H9 (cell line): ENCODE data around the gene ASS1. TPM values are rescaled to one million over a fixed set of nuclear protein-coding genes. Genes with fewer than 3 reads are reported as not detected.

Source experiments
- DNase-seq: peaks from one replicate; pipeline ENCODE4 v3.0.0-alpha.2; 2017
- H2AFZ ChIP-seq: one replicate; pipeline ENCODE4 v1.6.1; 2013; ENCODE audit warnings: mild to moderate bottlenecking, low read length, control low read depth, moderate library complexity
- H2AK5ac ChIP-seq: 2 replicates; pipeline ENCODE4 v1.6.1; 2013; ENCODE audit warnings: low read length, control low read depth, mixed read lengths; ENCODE audit not compliant: insufficient read length
- H2BK120ac ChIP-seq: one replicate; pipeline ENCODE4 v1.6.1; 2013; ENCODE audit warnings: low read depth, mild to moderate bottlenecking, low read length, control low read depth, inconsistent platforms; ENCODE audit not compliant: poor library complexity, severe bottlenecking
- H2BK12ac ChIP-seq: 2 replicates; pipeline ENCODE4 v1.6.1; 2013; ENCODE audit warnings: low read length, control low read depth, mixed read lengths, low read depth; ENCODE audit not compliant: insufficient read length
- H2BK15ac ChIP-seq: 2 replicates; pipeline ENCODE4 v1.6.1; 2013; ENCODE audit warnings: low read depth, low read length, control low read depth
- H2BK20ac ChIP-seq: one replicate; pipeline ENCODE4 v1.6.1; 2013; ENCODE audit warnings: low read depth, mild to moderate bottlenecking, low read length, control low read depth, inconsistent platforms; ENCODE audit not compliant: poor library complexity, severe bottlenecking
- H2BK5ac ChIP-seq: 2 replicates; pipeline ENCODE4 v1.6.1; 2013; ENCODE audit warnings: low read length, control low read depth, mixed read lengths; ENCODE audit not compliant: insufficient read length
- H3K14ac ChIP-seq: 2 replicates; pipeline ENCODE4 v1.6.1; 2013; ENCODE audit warnings: low read length, control low read depth; ENCODE audit not compliant: insufficient read depth
- H3K18ac ChIP-seq: 2 replicates; pipeline ENCODE4 v1.6.1; 2013; ENCODE audit warnings: low read depth, mild to moderate bottlenecking, mixed read lengths, low read length, control low read depth; ENCODE audit not compliant: insufficient read length
- H3K23ac ChIP-seq: 2 replicates; pipeline ENCODE4 v1.6.1; 2013; ENCODE audit warnings: low read length, control low read depth, mixed read lengths, low read depth; ENCODE audit not compliant: insufficient read length
- H3K23me2 ChIP-seq: 2 replicates; pipeline ENCODE4 v1.6.1; 2013; ENCODE audit warnings: low read depth, mild to moderate bottlenecking, mixed read lengths, low read length, control low read depth; ENCODE audit not compliant: insufficient read length, poor library complexity, severe bottlenecking
- H3K27ac ChIP-seq: 2 replicates; pipeline ENCODE4 v1.5.1; 2013; ENCODE audit warnings: low read length, control low read depth, mixed read lengths, low read depth; ENCODE audit not compliant: insufficient read length
- H3K27me3 ChIP-seq: 2 replicates; pipeline ENCODE4 v1.6.1; 2013; ENCODE audit warnings: low read length, control low read depth, inconsistent platforms; ENCODE audit not compliant: insufficient read depth
- H3K4ac ChIP-seq: 2 replicates; pipeline ENCODE4 v1.6.1; 2013; ENCODE audit warnings: low read depth, mild to moderate bottlenecking, control low read depth, inconsistent platforms, low read length, moderate library complexity
- H3K4me1 ChIP-seq: 2 replicates; pipeline ENCODE4 v1.6.1; 2013; ENCODE audit warnings: low read length, control low read depth, inconsistent platforms; ENCODE audit not compliant: insufficient read depth
- H3K4me2 ChIP-seq: 2 replicates; pipeline ENCODE4 v1.6.1; 2013; ENCODE audit warnings: low read length, control low read depth, mixed read lengths; ENCODE audit not compliant: insufficient read length, insufficient read depth
- H3K56ac ChIP-seq: 2 replicates; pipeline ENCODE4 v1.6.1; 2013; ENCODE audit warnings: low read depth, mild to moderate bottlenecking, mixed read lengths, low read length, control low read depth; ENCODE audit not compliant: insufficient read length
- H3K79me1 ChIP-seq: 2 replicates; pipeline ENCODE4 v1.6.1; 2013; ENCODE audit warnings: low read depth, mild to moderate bottlenecking, moderate library complexity, low read length, control low read depth, inconsistent platforms; ENCODE audit not compliant: insufficient read depth, poor library complexity, severe bottlenecking
- H3K79me2 ChIP-seq: 2 replicates; pipeline ENCODE4 v1.6.1; 2013; ENCODE audit warnings: low read length, control low read depth, inconsistent platforms; ENCODE audit not compliant: insufficient read depth
- H3K9ac ChIP-seq: 2 replicates; pipeline ENCODE4 v1.6.1; 2013; ENCODE audit warnings: low read length, control low read depth, mixed read lengths; ENCODE audit not compliant: insufficient read length; ENCODE audit errors: extremely low read depth
- H3K9me3 ChIP-seq: one replicate; pipeline ENCODE4 v1.6.1; 2013; ENCODE audit warnings: low read depth, low read length, inconsistent platforms; ENCODE audit not compliant: control insufficient read depth
- H3T11ph ChIP-seq: one replicate; pipeline ENCODE4 v1.6.1; 2013; ENCODE audit warnings: mild to moderate bottlenecking, low read length, control low read depth, inconsistent platforms
- H4K20me1 ChIP-seq: one replicate; pipeline ENCODE4 v1.6.1; 2013; ENCODE audit not compliant: control insufficient read depth, insufficient read length, insufficient read depth
- H4K5ac ChIP-seq: 2 replicates; pipeline ENCODE4 v1.6.1; 2013; ENCODE audit warnings: low read depth, mild to moderate bottlenecking, mixed read lengths, low read length, control low read depth; ENCODE audit not compliant: insufficient read length
- H4K8ac ChIP-seq: replicated peaks from 2 replicates; pipeline ENCODE4 v1.6.1; 2013; ENCODE audit warnings: low read length, control low read depth, mixed read lengths, low read depth; ENCODE audit not compliant: insufficient read length
- H4K91ac ChIP-seq: 2 replicates; pipeline ENCODE4 v1.6.1; 2013; ENCODE audit warnings: low read depth, mild to moderate bottlenecking, moderate library complexity, mixed read lengths, low read length, control low read depth; ENCODE audit not compliant: insufficient read length
- H3K27ac Mint-ChIP-seq, 3 experiments: 2 replicates in 2 of 3; 3 replicates in 1 of 3; pipeline ENCODE4 v1.8.0; 2020 to 2021; ENCODE audit warnings: mixed read lengths in 3 of 3, mild to moderate bottlenecking in 1 of 3, moderate library complexity in 1 of 3
- H3K27me3 Mint-ChIP-seq: 2 replicates; pipeline ENCODE4 v1.8.0; 2021; ENCODE audit warnings: low read depth, mild to moderate bottlenecking, moderate library complexity, mixed read lengths
- H3K36me3 Mint-ChIP-seq, 3 experiments: 2 replicates in 2 of 3; 3 replicates in 1 of 3; pipeline ENCODE4 v1.8.0; 2020 to 2021; ENCODE audit warnings: low read depth in 3 of 3, mixed read lengths in 3 of 3; ENCODE audit not compliant: insufficient read depth in 1 of 3
- H3K4me1 Mint-ChIP-seq, 2 experiments: 2 replicates each; pipeline ENCODE4 v1.8.0; 2020; ENCODE audit warnings: mixed read lengths in 2 of 2
- H3K4me3 Mint-ChIP-seq, 2 experiments: 2 replicates in 1 of 2; 3 replicates in 1 of 2; pipeline ENCODE4 v1.8.0; 2020 to 2021; ENCODE audit warnings: mild to moderate bottlenecking in 2 of 2, mixed read lengths in 2 of 2, moderate library complexity in 1 of 2
- H3K9me3 Mint-ChIP-seq, 2 experiments: 2 replicates in 1 of 2; 3 replicates in 1 of 2; pipeline ENCODE4 v1.8.0; 2020; ENCODE audit warnings: mild to moderate bottlenecking in 2 of 2, mixed read lengths in 2 of 2, moderate library complexity in 1 of 2
- WGBS: extraction: QIAGEN DNeasy Blood & Tissue Kit; methylation state at CpG from one replicate; pipeline ENCODE4 v1.1.7; 2013; ENCODE audit warnings: missing lambda C conversion rate, low lambda C conversion rate, mixed read lengths; ENCODE audit not compliant: insufficient read length; ENCODE audit errors: extremely low coverage; 5-methylcytosine and 5-hydroxymethylcytosine counted together
- total RNA-seq: library from RNA; stranded (reverse); gene quantifications from 2 replicates; pipeline ENCODE4 v1.2.1, GENCODE V29; 2021
- TF ChIP-seq, protein P1 (sequence below): fragments of 200-600 bp; sonication (generic); conservative IDR thresholded peaks from 3 replicates; pipeline ENCODE4 v1.8.0; 2021; ENCODE audit warnings: antibody characterized with exemption, mild to moderate bottlenecking

Gene ASS1
- total RNA-seq, 1 experiment from 2014 or later = 118 TPM

DNA sequence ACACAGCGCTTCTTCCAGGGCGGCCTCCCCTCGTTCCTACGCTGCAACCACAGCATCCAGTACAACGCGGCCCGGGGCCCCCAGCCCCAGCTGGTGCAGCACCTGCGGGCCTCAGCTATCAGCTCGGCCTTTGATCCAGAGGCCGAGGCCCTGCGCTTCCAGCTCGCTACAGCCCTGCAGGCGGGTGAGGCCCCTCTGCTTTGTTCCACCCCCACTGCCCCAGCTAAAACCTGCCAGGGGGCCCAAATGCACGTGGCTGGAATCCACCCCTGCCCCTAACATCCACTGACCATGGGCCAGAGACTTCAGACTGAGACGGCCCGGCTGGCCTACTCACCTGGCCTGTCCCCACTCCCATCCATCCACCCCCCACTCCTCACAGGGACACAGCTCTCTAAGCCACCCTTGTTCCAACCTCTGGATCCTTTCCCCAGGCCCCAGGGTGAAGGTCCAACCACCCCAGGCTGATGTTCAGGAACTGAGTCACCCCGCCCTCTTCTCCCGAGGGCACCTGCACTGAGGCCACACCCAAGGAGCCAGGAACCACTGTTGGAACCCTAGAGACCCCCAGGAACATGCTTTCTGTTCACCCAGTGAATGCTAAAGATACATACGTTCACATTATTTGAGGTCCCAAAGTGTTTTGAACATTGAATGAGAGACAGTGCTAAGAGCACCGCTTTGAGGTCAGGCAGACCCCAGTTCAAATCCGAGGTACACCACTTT, 18.9 kb upstream of the ASS1 start:
- no peaks in the 10 kb centered on the region for H4K20me1 ChIP-seq

More for the DNA sequence above, 18.9 kb upstream of the ASS1 start:
- no peak overlapping the region; a peak in 1 of 7 replicates for H3K27ac Mint-ChIP-seq
- H3K4me3 Mint-ChIP-seq = no peak overlapping the region
- H4K91ac ChIP-seq = no peak overlapping the region
- H3K56ac ChIP-seq = no peak overlapping the region
- no peak overlapping the region for H3K18ac ChIP-seq
- H3K9me3 ChIP-seq = no peaks in the 10 kb centered on the region
- H3K4me2 ChIP-seq = no peak overlapping the region
- peaks cover 7% of the 10 kb centered on the region for H3K27me3 Mint-ChIP-seq
- no peak overlapping the region for H3K23ac ChIP-seq
- H3K9ac ChIP-seq = no peak overlapping the region
- no peaks in the 10 kb centered on the region for H3K79me2 ChIP-seq
- no peak overlapping the region for H3K14ac ChIP-seq
- no CpG with 5 or more reads among the region's 21 CpGs for WGBS
- H3K36me3 Mint-ChIP-seq = peaks cover 0 to 5% (median 2%) of the 10 kb centered on the region in 3 experiments; a peak in 2 of 7 replicates
- DNase-seq = peak; percentile 29
- no peaks in the 10 kb centered on the region for H3K23me2 ChIP-seq
- H4K8ac ChIP-seq = no peak overlapping the region
- H3T11ph ChIP-seq = no peak overlapping the region
- H3K9me3 Mint-ChIP-seq = no peaks in the 10 kb centered on the region
- H2BK15ac ChIP-seq = no peak overlapping the region
- TF ChIP-seq, protein P1, sequence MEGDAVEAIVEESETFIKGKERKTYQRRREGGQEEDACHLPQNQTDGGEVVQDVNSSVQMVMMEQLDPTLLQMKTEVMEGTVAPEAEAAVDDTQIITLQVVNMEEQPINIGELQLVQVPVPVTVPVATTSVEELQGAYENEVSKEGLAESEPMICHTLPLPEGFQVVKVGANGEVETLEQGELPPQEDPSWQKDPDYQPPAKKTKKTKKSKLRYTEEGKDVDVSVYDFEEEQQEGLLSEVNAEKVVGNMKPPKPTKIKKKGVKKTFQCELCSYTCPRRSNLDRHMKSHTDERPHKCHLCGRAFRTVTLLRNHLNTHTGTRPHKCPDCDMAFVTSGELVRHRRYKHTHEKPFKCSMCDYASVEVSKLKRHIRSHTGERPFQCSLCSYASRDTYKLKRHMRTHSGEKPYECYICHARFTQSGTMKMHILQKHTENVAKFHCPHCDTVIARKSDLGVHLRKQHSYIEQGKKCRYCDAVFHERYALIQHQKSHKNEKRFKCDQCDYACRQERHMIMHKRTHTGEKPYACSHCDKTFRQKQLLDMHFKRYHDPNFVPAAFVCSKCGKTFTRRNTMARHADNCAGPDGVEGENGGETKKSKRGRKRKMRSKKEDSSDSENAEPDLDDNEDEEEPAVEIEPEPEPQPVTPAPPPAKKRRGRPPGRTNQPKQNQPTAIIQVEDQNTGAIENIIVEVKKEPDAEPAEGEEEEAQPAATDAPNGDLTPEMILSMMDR = no peak
- no peak overlapping the region for H2BK5ac ChIP-seq
- H3K4me1 ChIP-seq = peaks cover 9% of the 10 kb centered on the region
- no peak overlapping the region for H2AK5ac ChIP-seq
- no peaks in the 10 kb centered on the region for H3K79me1 ChIP-seq
- no peak overlapping the region for H2BK12ac ChIP-seq
- H3K4me1 Mint-ChIP-seq = peaks cover 23 to 28% of the 10 kb centered on the region in 2 experiments
- H4K5ac ChIP-seq = no peak overlapping the region
- H2BK20ac ChIP-seq = no peak overlapping the region
- H3K27me3 ChIP-seq = no peaks in the 10 kb centered on the region
- no peak overlapping the region for H3K27ac ChIP-seq
- no peak overlapping the region for H2AFZ ChIP-seq
- H2BK120ac ChIP-seq = no peak overlapping the region
- H3K4ac ChIP-seq = no peak overlapping the region
